Coronary artery (tissue), 2 donors: ENCODE results near the gene ADGRL3.

ENCODE experiments used
- DNase-seq: peaks from one replicate; pipeline ENCODE4 v3.0.0-alpha.2; 2017; ENCODE audit warnings: low spot score
- H3K27ac ChIP-seq, 2 donors: fragments of 200-600 bp; sonication (generic); one replicate each; pipeline ENCODE4 v1.5.1; 2016 to 2019
- H3K4me3 ChIP-seq: fragments of 200-600 bp; sonication (generic); 2 replicates; pipeline ENCODE4 v1.5.1; 2016; ENCODE audit warnings: mild to moderate bottlenecking, moderate library complexity
- TF ChIP-seq, protein P1 (sequence below): fragments of 200-600 bp; sonication (generic); IDR thresholded peaks from one replicate; pipeline ENCODE4 v1.5.1; 2019; ENCODE audit warnings: antibody characterized with exemption

ADGRL3 gene

GRCh38 chr4:62087706-62088105, 887.6 kb downstream of the ADGRL3 start:
- no peak overlapping the region for H3K27ac ChIP-seq
- TF ChIP-seq, protein P1, sequence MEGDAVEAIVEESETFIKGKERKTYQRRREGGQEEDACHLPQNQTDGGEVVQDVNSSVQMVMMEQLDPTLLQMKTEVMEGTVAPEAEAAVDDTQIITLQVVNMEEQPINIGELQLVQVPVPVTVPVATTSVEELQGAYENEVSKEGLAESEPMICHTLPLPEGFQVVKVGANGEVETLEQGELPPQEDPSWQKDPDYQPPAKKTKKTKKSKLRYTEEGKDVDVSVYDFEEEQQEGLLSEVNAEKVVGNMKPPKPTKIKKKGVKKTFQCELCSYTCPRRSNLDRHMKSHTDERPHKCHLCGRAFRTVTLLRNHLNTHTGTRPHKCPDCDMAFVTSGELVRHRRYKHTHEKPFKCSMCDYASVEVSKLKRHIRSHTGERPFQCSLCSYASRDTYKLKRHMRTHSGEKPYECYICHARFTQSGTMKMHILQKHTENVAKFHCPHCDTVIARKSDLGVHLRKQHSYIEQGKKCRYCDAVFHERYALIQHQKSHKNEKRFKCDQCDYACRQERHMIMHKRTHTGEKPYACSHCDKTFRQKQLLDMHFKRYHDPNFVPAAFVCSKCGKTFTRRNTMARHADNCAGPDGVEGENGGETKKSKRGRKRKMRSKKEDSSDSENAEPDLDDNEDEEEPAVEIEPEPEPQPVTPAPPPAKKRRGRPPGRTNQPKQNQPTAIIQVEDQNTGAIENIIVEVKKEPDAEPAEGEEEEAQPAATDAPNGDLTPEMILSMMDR = no peak
- H3K4me3 ChIP-seq = no peak overlapping the region
- DNase-seq = no peak

- no peak overlapping the region for H3K27ac ChIP-seq
- TF ChIP-seq, protein P1 = no peak
Observed at GRCh38 chr4:62093735-62094134, 893.6 kb downstream of the ADGRL3 start.

GRCh38 chr4:62096881-62097280, 896.8 kb downstream of the ADGRL3 start:
- Histone ChIP-seq H3K27ac (no peak overlapping the region), H3K4me3 (no peak overlapping the region)
- TF ChIP-seq, protein P1 = no peak
- DNase-seq = no peak

More at GRCh38 chr4:62093735-62094134, 893.6 kb downstream of the ADGRL3 start:
- no peak overlapping the region for H3K4me3 ChIP-seq
- DNase-seq = no peak

DNA sequence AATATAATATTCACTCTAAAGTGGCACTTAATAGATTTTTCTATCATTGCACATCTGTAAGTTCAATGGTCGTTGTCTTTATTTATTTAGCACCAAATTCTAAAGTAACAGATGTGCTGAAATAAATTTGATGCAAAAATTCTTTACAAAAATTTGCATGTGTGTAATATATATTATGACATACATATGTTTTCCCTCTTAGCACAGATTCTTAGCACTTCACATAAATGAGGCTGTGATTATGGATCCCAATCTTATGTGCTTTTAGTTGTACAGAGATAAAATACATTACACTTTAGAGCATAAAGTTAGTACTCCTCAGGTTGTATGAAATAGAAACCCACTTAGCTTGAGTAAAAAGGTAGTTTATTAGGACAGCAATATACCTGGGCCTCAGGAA, 915.1 kb downstream of the ADGRL3 start:
- TF ChIP-seq, protein P1 = no peak
- Histone ChIP-seq H3K4me3 (no peak overlapping the region), H3K27ac (no peak overlapping the region)
- no peak for DNase-seq

DNA sequence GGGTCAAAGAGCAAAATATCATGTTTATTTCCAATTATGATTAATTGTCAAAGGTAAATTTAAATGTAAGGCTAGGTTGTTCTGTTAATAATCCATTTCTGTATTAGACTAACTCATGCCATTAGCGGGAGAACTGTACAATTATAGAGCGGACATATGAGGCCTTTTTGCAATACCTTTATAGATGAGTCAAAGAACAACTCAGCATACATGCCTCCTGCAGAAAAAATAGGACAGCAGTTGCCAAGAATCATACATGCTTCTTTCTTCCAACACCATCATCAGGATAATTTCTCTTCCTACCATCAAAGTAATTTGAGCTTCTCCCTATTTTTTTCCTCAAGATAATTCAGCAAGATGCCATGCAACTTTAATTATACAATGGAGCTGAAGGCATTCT, 917.8 kb downstream of the ADGRL3 start:
- no peak overlapping the region for H3K4me3 ChIP-seq
- H3K27ac ChIP-seq = no peak overlapping the region
- TF ChIP-seq, protein P1 = no peak
- DNase-seq = no peak

DNA sequence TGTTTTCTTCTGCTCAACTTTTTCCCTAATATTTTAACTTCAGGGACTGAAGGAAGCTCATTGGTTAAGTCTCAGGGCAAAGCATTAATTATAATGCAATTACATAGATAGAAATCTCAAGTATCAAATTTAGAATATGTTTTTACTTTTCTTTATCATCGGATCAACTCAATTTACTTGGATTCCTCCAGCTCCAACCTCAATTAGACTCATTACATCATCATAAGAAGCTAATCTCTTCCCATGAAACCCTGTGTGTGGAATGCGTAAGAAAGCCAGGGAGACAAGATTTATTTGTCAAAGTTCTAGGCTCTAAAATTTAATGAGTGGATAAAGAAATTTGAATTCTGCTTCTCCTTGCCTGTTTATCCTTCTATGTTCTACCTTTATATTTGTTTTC, 918.4 kb downstream of the ADGRL3 start:
- TF ChIP-seq, protein P1 = no peak
- Histone ChIP-seq H3K4me3 (no peak overlapping the region), H3K27ac (no peak overlapping the region)
- no peak for DNase-seq

DNA sequence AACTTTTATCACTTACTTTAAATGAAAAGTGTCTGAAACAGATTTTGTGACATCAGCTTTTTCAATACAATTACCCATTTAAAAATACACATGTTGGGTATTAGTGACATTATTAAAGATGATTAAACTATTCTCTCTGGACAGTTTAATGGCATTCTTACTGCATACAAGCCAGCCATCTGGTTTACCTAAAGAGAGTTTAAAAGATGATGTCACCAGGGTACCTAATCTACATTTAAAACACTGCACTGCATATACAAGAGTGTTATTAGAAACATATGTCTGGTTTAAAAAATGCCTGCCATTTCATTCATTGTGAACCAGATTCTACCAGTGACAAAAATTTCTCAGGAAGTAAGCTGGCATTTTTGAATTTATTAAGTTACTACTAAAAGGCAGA, 919.1 kb downstream of the ADGRL3 start:
- TF ChIP-seq, protein P1 = no peak
- no peak for DNase-seq
- Histone ChIP-seq H3K4me3 (no peak overlapping the region), H3K27ac (no peak overlapping the region)
